COLO668 (cell line): ENCODE measurements around the gene WIZ.

Experiments
- DNase-seq: peaks from one replicate; lab custom pipeline; 2025; ENCODE audit not compliant: unreplicated experiment; lab: John Stamatoyannopoulos, UW

The WIZ gene

GRCh38 chr19:15466851-15467733 lies 17.3 kb upstream of the WIZ start:
- DNase-seq = no peak

- no peak for DNase-seq
Observed at GRCh38 chr19:15464394-15465385, 14.9 kb upstream of the WIZ start, which contains the start of gene RASAL3. RASAL3 (minus strand) TSS chr19:15464544; CDS start chr19:15464358, 186 bp downstream.

DNA sequence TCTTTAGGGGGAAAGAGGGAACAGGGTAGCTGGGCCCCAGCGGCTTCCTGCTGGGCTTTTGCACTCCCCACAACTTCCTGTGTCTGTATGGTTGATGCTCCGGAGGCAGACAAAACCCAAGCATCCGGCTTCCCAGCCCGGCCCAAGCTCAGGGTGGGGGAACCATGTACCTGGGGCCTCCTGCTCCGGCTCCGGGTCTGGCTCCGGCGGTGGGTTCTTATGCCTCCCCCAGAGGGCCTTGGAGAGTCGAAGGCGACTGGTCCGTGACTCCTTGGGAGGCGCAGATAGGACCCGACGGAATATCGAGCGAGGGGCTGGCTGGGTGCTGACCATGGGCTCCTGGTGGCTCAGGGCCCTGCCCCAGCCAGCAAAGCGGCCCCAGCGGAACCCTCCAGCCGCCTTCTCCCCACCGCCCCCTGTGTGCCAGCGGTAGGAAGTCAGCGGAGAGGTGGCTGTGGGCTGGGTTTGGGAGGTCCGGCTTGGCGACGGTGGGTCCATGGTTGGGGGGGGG lies 14.2 kb upstream of the WIZ start:
- DNase-seq = no peak

GRCh38 chr19:15461694-15462093 lies 11.9 kb upstream of the WIZ start:
- DNase-seq = no peak

- DNase-seq = no peak
Observed at GRCh38 chr19:15457701-15458484, 8.1 kb upstream of the WIZ start.

- DNase-seq = peak; percentile 42
Observed at GRCh38 chr19:15456871-15457700, 7.3 kb upstream of the WIZ start.

- no peak for DNase-seq
Observed at GRCh38 chr19:15456441-15456840, 6.7 kb upstream of the WIZ start.

DNA sequence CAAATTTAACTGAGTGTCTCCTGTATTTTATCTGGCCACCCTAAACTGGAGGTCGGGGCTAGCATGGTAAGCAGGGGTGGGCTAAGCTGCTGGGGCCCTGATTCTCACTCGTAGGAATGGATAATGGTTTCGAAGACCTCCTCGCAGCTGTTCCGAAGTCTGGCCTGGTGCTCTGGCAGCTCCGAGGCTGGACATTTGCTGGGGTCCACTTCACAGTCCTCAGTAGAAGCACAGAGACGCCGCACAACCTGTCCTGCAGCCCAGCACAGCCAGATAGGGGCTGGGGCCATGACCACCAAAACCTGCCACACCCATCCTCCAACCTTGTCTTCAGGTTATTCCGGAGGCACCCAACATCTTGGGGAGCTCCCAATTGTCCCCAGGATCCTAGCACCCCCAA lies 6.2 kb upstream of the WIZ start:
- DNase-seq = no peak

DNA sequence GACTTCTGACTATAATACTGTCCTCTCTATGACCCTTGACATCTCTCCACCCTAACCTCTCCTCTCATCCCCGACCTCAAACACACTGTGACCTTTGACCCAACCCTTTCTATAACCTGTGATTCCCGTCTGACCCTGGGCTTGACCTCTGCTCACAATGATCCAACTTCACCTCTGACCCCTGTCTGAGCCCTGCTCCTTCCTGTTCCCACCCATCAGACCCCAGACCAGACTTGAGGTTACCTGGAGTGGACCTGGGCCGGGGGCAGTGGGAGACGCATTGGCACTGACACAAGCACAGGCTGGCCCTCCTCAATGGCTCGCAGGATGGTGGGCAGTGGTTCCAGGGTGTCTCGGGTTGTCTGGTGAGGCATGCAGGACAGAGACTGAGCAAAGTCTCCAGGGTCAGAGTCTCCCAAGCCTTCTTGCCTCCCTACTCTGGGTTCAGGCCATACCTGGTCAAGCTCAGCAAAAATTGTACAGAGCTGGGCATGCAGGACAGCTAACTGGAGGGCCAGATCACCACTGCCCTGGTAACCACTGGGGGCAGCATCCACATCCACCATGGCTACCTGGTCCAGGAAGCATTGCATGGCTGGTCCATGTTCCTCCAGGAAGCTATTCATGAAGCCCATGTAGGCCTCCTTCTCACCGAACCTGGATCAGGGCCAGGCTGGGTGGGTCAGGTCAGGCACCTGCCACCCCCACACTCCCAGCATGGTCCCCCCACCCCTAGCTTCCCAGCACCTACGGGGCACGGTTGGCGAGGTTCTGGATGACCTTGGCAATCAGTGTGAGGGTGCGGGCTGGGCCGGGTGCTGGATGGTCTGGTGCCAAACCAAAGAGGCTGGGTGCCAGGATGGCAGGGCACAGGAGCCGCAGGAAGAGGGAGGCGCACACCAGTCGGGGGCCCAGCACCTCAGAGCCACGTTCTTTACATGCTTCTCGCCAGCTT lies 4.4 kb upstream of the WIZ start:
- DNase-seq = no peak

DNA sequence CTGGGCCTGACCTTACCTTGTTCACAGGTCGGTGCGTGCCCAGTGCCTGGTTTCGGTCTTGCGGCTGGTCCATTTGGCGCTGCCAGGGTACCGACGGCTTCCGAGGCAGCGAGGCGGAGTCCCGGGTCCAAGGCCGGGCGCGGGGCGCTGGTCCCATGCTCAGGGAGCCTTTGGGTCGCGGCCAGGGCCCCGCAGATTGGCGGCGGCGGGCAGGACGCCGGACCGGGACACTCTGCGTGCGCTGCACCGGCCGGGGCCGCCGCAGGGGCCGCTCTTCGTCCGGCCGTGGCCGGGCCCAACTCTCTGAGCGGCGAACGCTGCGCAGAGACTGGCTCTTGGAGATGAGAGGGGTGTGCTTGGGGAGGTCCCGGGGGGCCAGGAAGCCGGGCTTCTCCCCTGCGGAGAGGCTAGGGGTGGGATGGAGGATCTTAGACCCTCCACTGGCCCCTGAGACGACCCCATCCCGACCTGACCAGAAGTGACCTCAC lies 3.4 kb upstream of the WIZ start:
- DNase-seq = no peak

- peak; percentile 25 for DNase-seq
Observed at GRCh38 chr19:15452111-15453047, 2.6 kb upstream of the WIZ start.

DNA sequence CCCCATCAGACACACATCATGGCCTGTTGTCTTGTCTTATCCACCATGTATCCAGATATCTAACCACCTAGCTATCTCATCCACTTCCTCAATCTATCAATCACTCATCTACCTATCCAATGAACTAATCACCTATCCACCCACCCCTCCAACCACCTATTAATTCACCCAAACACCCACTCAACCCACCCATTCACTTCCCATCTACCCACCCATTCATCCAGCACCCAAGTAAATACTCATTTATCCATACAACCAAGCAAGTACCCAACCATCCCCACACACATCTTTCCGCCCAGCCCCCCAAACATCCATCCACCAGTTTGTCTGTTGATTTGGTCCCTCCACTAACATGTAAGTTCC lies 753 bp upstream of the WIZ start:
- DNase-seq = no peak

DNA sequence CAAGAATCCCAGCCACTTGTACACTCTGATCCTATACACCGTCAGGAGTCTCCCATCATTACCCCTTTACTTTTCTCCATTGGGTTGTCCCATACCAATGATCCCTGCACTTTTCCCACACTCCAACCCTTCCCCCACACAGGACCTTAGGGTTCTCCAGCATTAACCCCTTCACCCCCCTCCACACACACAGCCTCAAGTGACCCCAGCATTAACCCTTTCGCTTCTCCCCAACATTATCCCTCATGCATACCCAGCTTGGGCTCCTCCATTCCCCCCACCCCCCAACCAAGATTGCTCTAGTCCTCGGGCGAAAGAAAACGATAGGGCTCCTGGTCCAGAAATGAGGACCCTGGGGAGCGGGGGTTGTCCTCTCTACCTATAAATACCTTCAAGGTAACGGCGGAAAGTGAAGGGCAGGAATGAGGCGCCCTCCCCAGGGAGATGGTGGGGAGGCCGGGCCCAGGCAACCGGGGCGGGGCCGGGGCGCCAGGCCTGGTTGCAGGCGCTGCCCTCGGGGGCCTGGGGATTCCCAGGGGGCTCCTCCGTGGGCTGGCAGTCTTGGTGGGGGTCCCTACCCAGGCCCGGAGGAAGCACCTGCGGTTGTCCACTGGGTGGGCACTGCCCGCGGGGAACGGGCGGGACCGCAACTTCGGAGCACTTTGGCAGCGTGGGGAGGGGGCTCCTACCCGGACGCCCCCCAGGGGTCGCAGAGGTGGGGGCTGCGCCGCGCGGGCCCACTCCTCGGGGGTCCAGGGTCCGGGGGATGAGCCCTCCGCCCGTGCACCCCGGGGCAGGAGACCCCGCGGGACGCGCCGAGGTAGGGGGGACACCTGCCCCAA lies 757 bp downstream of the WIZ start:
- DNase-seq = no peak

GRCh38 chr19:15448044-15448777 lies 1.5 kb downstream of the WIZ start:
- no peak for DNase-seq

- no peak for DNase-seq
Observed at GRCh38 chr19:15447057-15447456, 2.7 kb downstream of the WIZ start.

GRCh38 chr19:15445807-15446376 lies 3.9 kb downstream of the WIZ start:
- DNase-seq = no peak
